GM23338 (cell line): Measurements from ENCODE around the gene CDC45. TPM values are rescaled to one million over a fixed set of nuclear protein-coding genes. Genes with fewer than 3 reads are reported as not detected.

Experiments
- ATAC-seq: fragments of 200-7000 bp; cut with Tn5 transposase; 3 replicates; pipeline ENCODE4 v1.9.1; 2020
- DNase-seq: peaks from one replicate; pipeline ENCODE4 v3.0.0-alpha.2; 2015; ENCODE audit warnings: low spot score
- H2AFZ ChIP-seq: fragments of 200-600 bp; sonication (generic); 2 replicates; pipeline ENCODE4 v1.8.0; 2016; ENCODE audit warnings: antibody characterized with exemption, mild to moderate bottlenecking, moderate library complexity
- H3F3A ChIP-seq: fragments of 200-600 bp; sonication (generic); replicated peaks from 2 replicates; pipeline ENCODE4 v1.8.0; 2017; ENCODE audit warnings: antibody characterized with exemption, mixed run types, low read depth
- H3K27ac ChIP-seq: fragments of 200-600 bp; sonication (generic); 2 replicates; pipeline ENCODE4 v1.6.1; 2016; ENCODE audit warnings: low read depth
- H3K27me3 ChIP-seq: fragments of 200-600 bp; sonication (generic); 2 replicates; pipeline ENCODE4 v1.8.0; 2016; ENCODE audit warnings: mild to moderate bottlenecking, mixed run types, moderate library complexity; ENCODE audit not compliant: insufficient read depth
- H3K36me3 ChIP-seq: fragments of 200-600 bp; sonication (generic); 2 replicates; pipeline ENCODE4 v1.8.0; 2016; ENCODE audit warnings: mild to moderate bottlenecking; ENCODE audit not compliant: insufficient read depth
- H3K4me1 ChIP-seq: fragments of 200-600 bp; sonication (generic); 2 replicates; pipeline ENCODE4 v1.8.0; 2016; ENCODE audit warnings: mild to moderate bottlenecking, moderate library complexity; ENCODE audit not compliant: insufficient read depth
- H3K4me2 ChIP-seq: fragments of 200-600 bp; sonication (generic); 2 replicates; pipeline ENCODE4 v1.7.1; 2017; ENCODE audit warnings: mixed run types
- H3K4me3 ChIP-seq: fragments of 200-600 bp; sonication (generic); 2 replicates; pipeline ENCODE4 v1.6.1; 2016; ENCODE audit warnings: mixed run types
- H3K79me2 ChIP-seq: fragments of 200-600 bp; sonication (generic); replicated peaks from 2 replicates; pipeline ENCODE4 v1.8.0; 2017; ENCODE audit warnings: mild to moderate bottlenecking; ENCODE audit not compliant: insufficient read depth
- H3K9me2 ChIP-seq: fragments of 200-600 bp; sonication (generic); 2 replicates; pipeline ENCODE4 v1.8.0; 2017; ENCODE audit not compliant: insufficient read depth
- H4K20me1 ChIP-seq: fragments of 200-600 bp; sonication (generic); replicated peaks from 2 replicates; pipeline ENCODE4 v1.8.0; 2017; ENCODE audit warnings: mild to moderate bottlenecking; ENCODE audit not compliant: insufficient read depth
- H3K27ac Mint-ChIP-seq: 2 replicates; pipeline ENCODE4 v1.8.0; 2020; ENCODE audit warnings: inconsistent platforms, mild to moderate bottlenecking, moderate library complexity, mixed read lengths
- H3K27me3 Mint-ChIP-seq: 3 replicates; pipeline ENCODE4 v1.8.0; 2022; ENCODE audit warnings: low read depth, mild to moderate bottlenecking, moderate library complexity, mixed read lengths, inconsistent platforms; ENCODE audit not compliant: insufficient read depth, poor library complexity
- H3K36me3 Mint-ChIP-seq: 3 replicates; pipeline ENCODE4 v1.8.0; 2021; ENCODE audit warnings: low read depth, mild to moderate bottlenecking, inconsistent platforms, moderate library complexity, mixed read lengths
- H3K4me1 Mint-ChIP-seq: 3 replicates; pipeline ENCODE4 v1.8.0; 2020; ENCODE audit warnings: mild to moderate bottlenecking, inconsistent platforms, mixed read lengths
- H3K4me3 Mint-ChIP-seq: 3 replicates; pipeline ENCODE4 v1.8.0; 2021; ENCODE audit warnings: moderate library complexity, mild to moderate bottlenecking, inconsistent platforms, mixed read lengths
- H3K9me3 Mint-ChIP-seq: 3 replicates; pipeline ENCODE4 v1.8.0; 2020; ENCODE audit warnings: moderate library complexity, mild to moderate bottlenecking, inconsistent platforms, mixed read lengths
- CREB1 ChIP-seq: fragments of 250-450 bp; sonication (Bioruptor Pico); IDR thresholded peaks from 2 replicates; pipeline ENCODE4 v1.5.0; 2020; ENCODE audit warnings: low read depth, mild to moderate bottlenecking, moderate library complexity
- CTCF ChIP-seq, 2 experiments: fragments of 200-600 bp in 1 of 2; sonication (generic) in 1 of 2; conservative IDR thresholded peaks; 2 replicates each; pipeline versions ENCODE4 v1.5.1 to v1.6.1; 2016 to 2017; ENCODE audit warnings: antibody characterized with exemption in 2 of 2, low read depth in 2 of 2, mild to moderate bottlenecking in 2 of 2, moderate library complexity in 1 of 2
- ETS1 ChIP-seq: IDR thresholded peaks from 2 replicates; pipeline ENCODE4 v1.6.1; 2016; ENCODE audit warnings: antibody characterized with exemption
- EZH2 ChIP-seq: fragments of 200-600 bp; sonication (generic); IDR thresholded peaks from one replicate; pipeline ENCODE4 v1.8.0; 2017; ENCODE audit warnings: antibody characterized with exemption, mild to moderate bottlenecking, low read depth; ENCODE audit not compliant: unreplicated experiment
- EZH2phosphoT487 ChIP-seq: fragments of 200-600 bp; sonication (generic); IDR thresholded peaks from one replicate; pipeline ENCODE4 v1.8.1; 2018; ENCODE audit warnings: antibody characterized with exemption; ENCODE audit not compliant: unreplicated experiment
- JUNB ChIP-seq: IDR thresholded peaks from one replicate; pipeline ENCODE4 v1.6.1; 2016; ENCODE audit warnings: antibody characterized with exemption; ENCODE audit not compliant: unreplicated experiment
- NANOG ChIP-seq: IDR thresholded peaks from 2 replicates; pipeline ENCODE4 v1.6.1; 2016; ENCODE audit warnings: antibody characterized with exemption, borderline replicate concordance
- POLR2AphosphoS5 ChIP-seq: IDR thresholded peaks from 2 replicates; pipeline ENCODE4 v1.6.1; 2016; ENCODE audit warnings: antibody characterized with exemption, low read depth
- REST ChIP-seq: IDR thresholded peaks from one replicate; pipeline ENCODE4 v1.6.1; 2018; ENCODE audit warnings: antibody characterized with exemption; ENCODE audit not compliant: unreplicated experiment
- STAT1 ChIP-seq: IDR thresholded peaks from one replicate; pipeline ENCODE4 v1.6.1; 2016; ENCODE audit warnings: antibody characterized with exemption; ENCODE audit not compliant: unreplicated experiment
- ZNF114 ChIP-seq: fragments of 250-450 bp; sonication (Bioruptor Pico); IDR thresholded peaks from 2 replicates; pipeline ENCODE4 v1.5.0; 2020; ENCODE audit warnings: mild to moderate bottlenecking, moderate library complexity
- ZNF331 ChIP-seq: fragments of 250-450 bp; sonication (Bioruptor Pico); IDR thresholded peaks from 2 replicates; pipeline ENCODE4 v1.5.0; 2020; ENCODE audit warnings: low read depth, mild to moderate bottlenecking, moderate library complexity
- ZNF462 ChIP-seq: fragments of 250-450 bp; sonication (Bioruptor Pico); IDR thresholded peaks from 2 replicates; pipeline ENCODE4 v1.5.0; 2020; ENCODE audit warnings: mild to moderate bottlenecking, moderate library complexity
- polyA plus RNA-seq: library from polyadenylated mRNA; unstranded; fragments of >200 nt; fragmentation: Nextera tagmentation; extraction: Ambion mirVana; gene quantifications from 2 replicates; pipeline ENCODE4 v1.2.1, GENCODE V29; 2016
- total RNA-seq: library from RNA; depleted of rRNA; stranded (reverse); fragments of >200 nt; shearing (Covaris generic); gene quantifications from 2 replicates; pipeline ENCODE4 v1.2.3, GENCODE V29; 2014

The CDC45 gene
- total and polyA plus RNA-seq, 2 experiments from 2014 or later: 29.0 to 30.3 TPM

GRCh38 chr22:19501897-19502447, 22.3 kb downstream of the CDC45 start:
- Histone ChIP-seq H3K4me1 (no peaks in the 10 kb centered on the region), H3K27me3 (no peaks in the 10 kb centered on the region), H3K4me2 (no peak overlapping the region), H3K79me2 (no peaks in the 10 kb centered on the region), H3K9me2 (no peaks in the 10 kb centered on the region), H3F3A (0 out of 2 replicates have a peak, but pooled peaks cover 3% of the 10 kb centered on the region), H3K4me3 (no peak overlapping the region), H3K36me3 (no peaks in the 10 kb centered on the region), H2AFZ (no peak overlapping the region), H3K27ac (no peak overlapping the region), H4K20me1 (no peaks in the 10 kb centered on the region)
- Mint-ChIP-seq H3K4me1 (peaks cover 6% of the 10 kb centered on the region), H3K36me3 (peaks cover 26% of the 10 kb centered on the region), H3K9me3 (no peaks in the 10 kb centered on the region), H3K27me3 (peaks cover 8% of the 10 kb centered on the region), H3K4me3 (no peak overlapping the region), H3K27ac (no peak overlapping the region)
- no peak for DNase-seq
- no peak for ATAC-seq
- TF ChIP-seq ZNF462 (CRISPR knock-in tag): no peak
- no peak for TF ChIP-seq STAT1
- no peak for TF ChIP-seq ZNF114 (CRISPR knock-in tag)
- no peak for TF ChIP-seq ETS1
- TF ChIP-seq ZNF331 (CRISPR knock-in tag): no peak
- TF ChIP-seq CREB1 (CRISPR knock-in tag): no peak
- TF ChIP-seq EZH2phosphoT487: no peak
- TF ChIP-seq EZH2: no peak
- TF ChIP-seq JUNB: no peak
- no peak for TF ChIP-seq CTCF (conservative IDR thresholded peaks at IDR 0.05; ENCODE audit: low read depth in 2 of 2)
- no peak for TF ChIP-seq REST
- no peak for TF ChIP-seq NANOG
- no peak for TF ChIP-seq POLR2AphosphoS5
